PFSK-1 (cell line): ENCODE data around the gene CLIC6.

Source experiments
- FOXP2 ChIP-seq: optimal IDR thresholded peaks from 2 replicates; pipeline ENCODE3; 2011; ENCODE audit warnings: borderline replicate concordance, control low read depth, inconsistent platforms; ENCODE audit not compliant: insufficient read depth; ENCODE audit errors: extremely low read length, extremely low read depth
- POLR2AphosphoS5 ChIP-seq: IDR thresholded peaks from 2 replicates; pipeline ENCODE4 v1.6.1; 2012; ENCODE audit warnings: low read depth, mild to moderate bottlenecking, control low read depth, low read length, moderate library complexity
- SIN3A ChIP-seq: IDR thresholded peaks from 2 replicates; pipeline ENCODE4 v1.6.1; 2012; ENCODE audit warnings: mild to moderate bottlenecking, low read length, moderate library complexity, borderline replicate concordance; ENCODE audit not compliant: insufficient read depth
- TAF1 ChIP-seq: IDR thresholded peaks from 2 replicates; pipeline ENCODE4 v1.6.1; 2012; ENCODE audit warnings: low read length, control low read depth, borderline replicate concordance; ENCODE audit not compliant: insufficient read depth
- TF ChIP-seq, protein P1 (sequence below), 2 experiments: IDR thresholded peaks; 2 replicates each; pipeline versions ENCODE4 v1.6.1 to v1.8.0; 2011 to 2012; ENCODE audit warnings: low read depth in 2 of 2, low read length in 2 of 2, control low read depth in 1 of 2, inconsistent platforms in 1 of 2, mild to moderate bottlenecking in 1 of 2, moderate library complexity in 1 of 2; ENCODE audit not compliant: insufficient read depth in 1 of 2

Gene CLIC6

DNA sequence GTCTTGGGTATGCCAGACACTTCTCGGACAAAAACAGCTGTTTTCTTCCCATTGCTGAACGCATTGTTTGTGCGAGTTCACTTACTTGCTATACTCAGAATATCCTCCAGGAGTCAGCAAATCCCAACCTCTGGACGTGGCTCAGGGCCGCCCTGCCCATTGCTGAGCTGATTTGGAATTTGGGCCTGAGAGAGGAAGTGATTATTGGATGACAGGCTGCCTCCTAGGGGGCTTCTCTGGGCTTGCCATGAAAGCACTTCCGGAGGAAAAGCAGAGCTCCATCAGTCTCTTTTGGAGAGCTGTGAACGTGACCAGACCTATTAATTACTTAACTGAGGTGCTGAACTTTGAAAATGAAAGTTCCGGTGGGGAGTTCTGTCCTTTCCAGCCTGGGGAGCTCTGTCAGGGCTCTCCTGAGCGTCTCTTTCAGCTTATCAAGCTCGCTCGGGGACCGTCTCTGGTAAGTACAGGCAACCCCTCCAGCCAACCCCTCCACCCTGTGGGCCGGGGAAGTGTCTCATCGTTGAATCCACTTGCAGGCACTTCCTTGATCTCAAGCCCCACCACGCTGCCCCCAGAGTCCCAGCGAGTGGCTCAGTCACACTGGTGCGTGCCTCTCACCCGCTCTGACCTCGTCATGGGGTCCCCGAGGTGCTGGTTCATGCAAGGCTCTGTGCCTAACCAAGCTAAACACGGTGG lies 76.9 kb downstream of the CLIC6 start:
- TF ChIP-seq, protein P1, sequence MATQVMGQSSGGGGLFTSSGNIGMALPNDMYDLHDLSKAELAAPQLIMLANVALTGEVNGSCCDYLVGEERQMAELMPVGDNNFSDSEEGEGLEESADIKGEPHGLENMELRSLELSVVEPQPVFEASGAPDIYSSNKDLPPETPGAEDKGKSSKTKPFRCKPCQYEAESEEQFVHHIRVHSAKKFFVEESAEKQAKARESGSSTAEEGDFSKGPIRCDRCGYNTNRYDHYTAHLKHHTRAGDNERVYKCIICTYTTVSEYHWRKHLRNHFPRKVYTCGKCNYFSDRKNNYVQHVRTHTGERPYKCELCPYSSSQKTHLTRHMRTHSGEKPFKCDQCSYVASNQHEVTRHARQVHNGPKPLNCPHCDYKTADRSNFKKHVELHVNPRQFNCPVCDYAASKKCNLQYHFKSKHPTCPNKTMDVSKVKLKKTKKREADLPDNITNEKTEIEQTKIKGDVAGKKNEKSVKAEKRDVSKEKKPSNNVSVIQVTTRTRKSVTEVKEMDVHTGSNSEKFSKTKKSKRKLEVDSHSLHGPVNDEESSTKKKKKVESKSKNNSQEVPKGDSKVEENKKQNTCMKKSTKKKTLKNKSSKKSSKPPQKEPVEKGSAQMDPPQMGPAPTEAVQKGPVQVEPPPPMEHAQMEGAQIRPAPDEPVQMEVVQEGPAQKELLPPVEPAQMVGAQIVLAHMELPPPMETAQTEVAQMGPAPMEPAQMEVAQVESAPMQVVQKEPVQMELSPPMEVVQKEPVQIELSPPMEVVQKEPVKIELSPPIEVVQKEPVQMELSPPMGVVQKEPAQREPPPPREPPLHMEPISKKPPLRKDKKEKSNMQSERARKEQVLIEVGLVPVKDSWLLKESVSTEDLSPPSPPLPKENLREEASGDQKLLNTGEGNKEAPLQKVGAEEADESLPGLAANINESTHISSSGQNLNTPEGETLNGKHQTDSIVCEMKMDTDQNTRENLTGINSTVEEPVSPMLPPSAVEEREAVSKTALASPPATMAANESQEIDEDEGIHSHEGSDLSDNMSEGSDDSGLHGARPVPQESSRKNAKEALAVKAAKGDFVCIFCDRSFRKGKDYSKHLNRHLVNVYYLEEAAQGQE (IDR thresholded peaks at IDR 0.05; ENCODE audit: insufficient read depth in 1 of 2, low read depth in 2 of 2, low read length in 2 of 2) = 0 out of 4 replicates have a peak, but pooled peaks of 1 of the 2 experiments have one; percentile 10
- no peak for TF ChIP-seq TAF1

DNA sequence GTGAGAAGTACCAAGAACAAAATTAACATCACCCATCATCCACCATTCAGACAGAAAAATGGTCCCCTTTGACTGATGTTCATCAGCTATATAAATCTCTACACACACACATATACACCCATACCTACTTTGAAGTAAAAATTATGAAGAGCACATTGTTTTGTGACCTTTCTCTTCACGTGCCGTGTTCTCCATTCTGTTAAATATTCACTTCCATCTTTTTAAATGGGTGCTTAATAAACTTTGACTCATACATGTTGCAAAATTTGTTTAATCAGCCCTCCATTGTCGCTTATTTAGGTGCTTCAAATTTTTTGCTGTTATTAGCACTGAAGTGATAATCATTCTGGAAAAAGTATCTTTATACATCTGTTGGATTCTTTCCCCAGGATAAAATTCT lies 80.1 kb downstream of the CLIC6 start:
- TF ChIP-seq SIN3A (no peak), POLR2AphosphoS5 (no peak)
- TF ChIP-seq, protein P1 (IDR thresholded peaks at IDR 0.05; ENCODE audit: insufficient read depth in 1 of 2, low read depth in 2 of 2, low read length in 2 of 2) = no peak

DNA sequence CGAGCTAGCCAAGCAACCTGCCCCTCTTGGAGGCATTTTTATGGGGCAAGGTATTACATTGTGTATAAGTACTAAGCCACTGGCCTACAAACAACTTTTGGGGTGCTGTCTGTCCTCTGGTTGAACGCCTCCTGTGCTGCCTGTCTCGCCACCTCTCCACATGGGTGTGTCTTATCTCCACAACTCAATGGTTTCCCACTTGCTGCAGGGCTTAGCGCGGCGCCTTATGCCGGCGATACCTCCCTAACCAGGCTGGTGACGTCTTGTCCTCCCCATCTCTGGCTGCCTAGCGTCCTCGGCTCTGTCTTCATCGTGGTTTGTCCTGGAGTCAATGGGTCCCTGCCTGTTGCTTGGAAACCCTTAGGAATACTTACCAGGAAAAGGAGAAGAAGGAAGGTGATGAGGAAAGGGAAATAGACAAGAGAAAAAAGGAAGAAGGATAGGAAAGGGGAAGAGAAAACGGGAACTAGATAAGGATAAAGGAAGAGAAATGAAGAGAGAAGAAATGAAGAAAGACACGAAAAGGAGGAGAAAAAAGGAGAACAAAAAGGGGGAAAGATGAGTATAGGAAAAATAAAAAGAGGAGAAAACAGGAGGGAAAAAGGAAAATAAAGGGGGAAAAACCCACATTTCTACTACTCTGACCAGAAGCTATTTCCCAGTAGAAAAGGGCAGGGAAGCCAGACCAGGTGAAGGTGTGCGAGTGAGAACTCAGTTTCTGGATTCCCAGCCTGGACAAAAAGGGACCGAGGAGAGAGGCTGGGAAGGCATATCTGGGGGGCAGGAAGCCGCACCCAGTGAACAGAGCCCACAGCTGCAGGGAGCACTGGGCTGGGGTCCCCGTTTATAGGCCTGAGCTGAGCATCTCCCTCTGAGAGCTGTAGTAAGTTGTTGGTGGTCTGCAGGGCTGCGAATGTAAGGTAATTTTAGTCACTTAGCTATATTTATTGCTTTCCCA lies 86.2 kb downstream of the CLIC6 start:
- no peak for TF ChIP-seq SIN3A
- TF ChIP-seq, protein P1 (IDR thresholded peaks at IDR 0.05; ENCODE audit: insufficient read depth in 1 of 2, low read depth in 2 of 2, low read length in 2 of 2) = no peak
- no peak for TF ChIP-seq POLR2AphosphoS5
- no peak for TF ChIP-seq FOXP2
- TF ChIP-seq TAF1 = no peak

DNA sequence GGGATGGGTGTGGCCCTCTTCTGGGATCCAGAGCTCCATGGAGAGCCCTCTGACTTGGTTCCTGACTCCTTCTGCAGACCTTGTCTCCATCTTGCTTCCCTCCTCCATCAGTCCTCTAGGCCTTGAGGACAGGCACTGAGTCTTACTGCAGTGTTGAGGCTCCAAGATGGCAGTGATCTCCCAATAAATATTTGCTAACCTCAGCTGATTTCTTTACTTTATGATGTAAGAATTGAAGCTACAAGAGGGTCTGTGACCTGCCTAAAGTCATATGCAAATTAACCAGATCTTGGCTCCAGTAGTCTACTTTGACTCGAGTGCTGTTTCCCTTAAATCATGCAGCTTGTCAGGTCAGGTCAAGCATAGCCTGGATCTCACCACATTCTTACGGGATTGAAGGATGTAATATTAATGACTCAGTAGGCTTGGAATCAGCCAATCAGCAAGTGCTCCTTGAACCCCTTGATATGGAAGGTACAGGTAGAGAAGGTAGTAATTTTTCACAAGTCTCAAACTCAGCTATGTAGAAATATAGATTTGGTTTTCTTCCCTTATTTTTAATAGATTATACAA lies 93.0 kb downstream of the CLIC6 start:
- no peak for TF ChIP-seq TAF1

DNA sequence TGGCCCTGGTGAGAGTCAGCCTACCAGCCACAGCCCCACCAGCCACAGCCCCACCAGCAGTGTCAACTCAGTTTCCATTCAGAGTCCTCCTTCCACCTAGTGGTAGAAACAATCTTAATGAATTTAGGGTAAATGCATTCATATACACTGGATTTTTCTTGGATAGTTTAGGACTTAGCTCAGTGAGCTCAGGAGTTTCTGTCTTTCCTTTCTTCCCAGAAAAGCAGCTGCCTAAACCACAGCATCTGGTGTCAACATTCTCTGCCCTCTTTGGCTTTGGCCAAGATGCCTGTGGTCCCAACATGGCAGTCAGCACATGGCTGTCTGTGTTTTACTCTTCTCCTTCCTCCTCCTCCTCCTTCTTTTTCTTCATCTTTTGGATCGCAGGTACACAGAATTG lies 94.0 kb downstream of the CLIC6 start:
- TF ChIP-seq TAF1 (no peak), SIN3A (no peak), POLR2AphosphoS5 (no peak), FOXP2 (no peak)
- TF ChIP-seq, protein P1 (IDR thresholded peaks at IDR 0.05; ENCODE audit: insufficient read depth in 1 of 2, low read depth in 2 of 2, low read length in 2 of 2) = no peak
